ENCODE measurements around the gene ABHD14A.

The ABHD14A gene

DNA sequence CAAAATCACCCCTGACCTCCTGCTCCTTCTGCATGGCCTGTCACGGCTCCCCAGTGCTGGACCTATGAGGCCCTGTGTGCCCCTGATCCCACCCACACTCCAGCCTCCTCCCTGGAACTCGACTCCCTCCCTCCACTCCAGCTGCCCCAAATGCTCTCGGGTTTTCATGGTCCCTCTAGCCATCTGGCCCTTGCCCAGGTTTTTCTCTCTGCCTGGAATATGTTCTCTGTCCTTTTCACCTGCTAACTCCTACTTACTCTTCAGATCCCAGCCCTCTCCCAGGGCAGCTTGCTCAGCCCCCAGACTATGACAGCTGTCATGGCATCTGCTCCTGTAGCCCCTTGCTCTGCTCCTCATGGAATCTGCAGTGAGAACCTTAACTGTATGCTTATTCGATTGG is 51.2 kb downstream of the ABHD14A start:
- no peaks in the 10 kb centered on the region for H3K9me3 ChIP-seq (ENCODE audit: insufficient read depth, low read length, severe bottlenecking)
- H3K4me2 ChIP-seq (ENCODE audit: insufficient read depth, low read length), result no peak overlapping the region
- H3K36me3 ChIP-seq (ENCODE audit: insufficient read depth, low read length), result no peaks in the 10 kb centered on the region
- DNase-seq, result no peak
- H3K79me2 ChIP-seq (ENCODE audit: insufficient read depth, low read length), result no peaks in the 10 kb centered on the region
- H3K4me3 ChIP-seq (ENCODE audit: low read depth in 1 of 2, low read length in 2 of 2), result no peak overlapping the region
- no peak for ATAC-seq (ENCODE audit: insufficient read depth, low read depth)
- H3K4me1 ChIP-seq (ENCODE audit: insufficient read depth, low read length), result no peaks in the 10 kb centered on the region
- no peak for TF ChIP-seq CTCF (IDR thresholded peaks at IDR 0.05; ENCODE audit: borderline replicate concordance, extremely low read depth, low read length, poor library complexity, severe bottlenecking)
- no peak for TF ChIP-seq EZH2 (IDR thresholded peaks at IDR 0.05; ENCODE audit: borderline replicate concordance, low read depth, low read length, severe bottlenecking)
- H3K27me3 ChIP-seq (ENCODE audit: insufficient read depth, low read length, poor library complexity), result no peaks in the 10 kb centered on the region
- no peaks in the 10 kb centered on the region for H4K20me1 ChIP-seq (ENCODE audit: insufficient read depth, low read length)
- no peak overlapping the region for H3K27ac ChIP-seq (ENCODE audit: low read length)
- H3K9ac ChIP-seq (ENCODE audit: low read depth, low read length), result no peak overlapping the region
- no peak overlapping the region for H2AFZ ChIP-seq (ENCODE audit: low read depth, low read length)

GRCh38 chr3:52028572-52028971 is 53.7 kb downstream of the ABHD14A start:
- no peak overlapping the region for H3K4me3 ChIP-seq (ENCODE audit: low read depth in 1 of 2, low read length in 2 of 2)
- no peak overlapping the region for H3K27ac ChIP-seq (ENCODE audit: low read length)
- no peaks in the 10 kb centered on the region for H3K4me1 ChIP-seq (ENCODE audit: insufficient read depth, low read length)
- DNase-seq, result no peak
- no peak for TF ChIP-seq CTCF (IDR thresholded peaks at IDR 0.05; ENCODE audit: borderline replicate concordance, extremely low read depth, low read length, poor library complexity, severe bottlenecking)
- no peak for TF ChIP-seq EZH2 (IDR thresholded peaks at IDR 0.05; ENCODE audit: borderline replicate concordance, low read depth, low read length, severe bottlenecking)
- ATAC-seq (ENCODE audit: insufficient read depth, low read depth), result no peak
- H3K79me2 ChIP-seq (ENCODE audit: insufficient read depth, low read length), result no peaks in the 10 kb centered on the region
- no peak overlapping the region for H3K4me2 ChIP-seq (ENCODE audit: insufficient read depth, low read length)
- H3K9me3 ChIP-seq (ENCODE audit: insufficient read depth, low read length, severe bottlenecking), result no peaks in the 10 kb centered on the region
- H3K9ac ChIP-seq (ENCODE audit: low read depth, low read length), result no peak overlapping the region
- H4K20me1 ChIP-seq (ENCODE audit: insufficient read depth, low read length), result no peaks in the 10 kb centered on the region
- H3K27me3 ChIP-seq (ENCODE audit: insufficient read depth, low read length, poor library complexity), result no peaks in the 10 kb centered on the region
- no peaks in the 10 kb centered on the region for H3K36me3 ChIP-seq (ENCODE audit: insufficient read depth, low read length)
- no peak overlapping the region for H2AFZ ChIP-seq (ENCODE audit: low read depth, low read length)

DNA sequence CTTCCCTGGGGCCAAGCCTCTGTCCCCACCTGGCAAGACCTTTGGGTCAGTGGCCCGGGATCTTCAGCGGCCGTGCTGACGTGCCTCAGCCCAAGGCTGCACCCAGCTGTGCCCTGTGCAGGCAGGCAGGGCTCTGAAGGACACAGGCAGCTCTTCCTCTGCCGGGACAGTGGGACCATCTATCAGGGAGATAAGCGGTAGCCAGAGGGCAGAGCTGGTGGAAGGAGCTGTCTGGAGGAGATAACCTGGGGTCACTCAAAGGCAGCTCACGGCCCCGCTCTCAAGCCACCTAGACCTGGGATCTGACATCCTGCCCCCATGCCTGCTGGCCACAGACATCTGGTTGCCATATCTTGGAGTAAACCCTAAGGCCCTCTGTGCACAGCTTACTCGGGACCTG is 54.2 kb downstream of the ABHD14A start:
- no peak overlapping the region for H3K4me3 ChIP-seq (ENCODE audit: low read depth in 1 of 2, low read length in 2 of 2)
- H3K9me3 ChIP-seq (ENCODE audit: insufficient read depth, low read length, severe bottlenecking), result no peaks in the 10 kb centered on the region
- no peak for ATAC-seq (ENCODE audit: insufficient read depth, low read depth)
- H3K79me2 ChIP-seq (ENCODE audit: insufficient read depth, low read length), result no peaks in the 10 kb centered on the region
- no peaks in the 10 kb centered on the region for H3K4me1 ChIP-seq (ENCODE audit: insufficient read depth, low read length)
- no peak for TF ChIP-seq EZH2 (IDR thresholded peaks at IDR 0.05; ENCODE audit: borderline replicate concordance, low read depth, low read length, severe bottlenecking)
- H3K27ac ChIP-seq (ENCODE audit: low read length), result no peak overlapping the region
- DNase-seq, result no peak
- H3K9ac ChIP-seq (ENCODE audit: low read depth, low read length), result no peak overlapping the region
- H2AFZ ChIP-seq (ENCODE audit: low read depth, low read length), result no peak overlapping the region
- no peaks in the 10 kb centered on the region for H3K36me3 ChIP-seq (ENCODE audit: insufficient read depth, low read length)
- H4K20me1 ChIP-seq (ENCODE audit: insufficient read depth, low read length), result no peaks in the 10 kb centered on the region
- no peak overlapping the region for H3K4me2 ChIP-seq (ENCODE audit: insufficient read depth, low read length)
- no peaks in the 10 kb centered on the region for H3K27me3 ChIP-seq (ENCODE audit: insufficient read depth, low read length, poor library complexity)

DNA sequence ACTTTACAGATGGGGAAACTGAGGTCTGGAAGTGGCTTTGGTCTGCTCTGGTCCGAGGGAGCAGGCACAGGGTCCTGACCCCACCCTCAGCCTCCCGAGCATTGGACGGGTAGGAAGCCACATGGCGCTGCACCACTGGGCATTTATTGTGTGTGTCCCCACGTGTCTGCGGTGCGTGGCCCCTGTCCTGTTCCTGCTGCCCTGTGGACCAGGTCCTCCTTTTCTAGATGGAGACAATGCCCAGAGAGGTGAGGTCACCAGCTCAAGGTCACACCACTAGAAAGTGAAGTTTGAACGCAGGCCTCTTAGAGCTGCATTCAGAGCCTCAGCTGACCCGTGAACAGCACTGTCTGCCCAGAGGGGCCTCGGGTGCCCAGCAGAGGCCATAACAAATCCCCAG is 54.7 kb downstream of the ABHD14A start:
- no peaks in the 10 kb centered on the region for H4K20me1 ChIP-seq (ENCODE audit: insufficient read depth, low read length)
- no peaks in the 10 kb centered on the region for H3K4me1 ChIP-seq (ENCODE audit: insufficient read depth, low read length)
- H3K4me2 ChIP-seq (ENCODE audit: insufficient read depth, low read length), result no peak overlapping the region
- DNase-seq (no peak), ATAC-seq (ENCODE audit: insufficient read depth, low read depth) (no peak)
- no peaks in the 10 kb centered on the region for H3K79me2 ChIP-seq (ENCODE audit: insufficient read depth, low read length)
- no peak overlapping the region for H3K27ac ChIP-seq (ENCODE audit: low read length)
- no peak overlapping the region for H2AFZ ChIP-seq (ENCODE audit: low read depth, low read length)
- no peaks in the 10 kb centered on the region for H3K9me3 ChIP-seq (ENCODE audit: insufficient read depth, low read length, severe bottlenecking)
- no peak overlapping the region for H3K9ac ChIP-seq (ENCODE audit: low read depth, low read length)
- H3K36me3 ChIP-seq (ENCODE audit: insufficient read depth, low read length), result no peaks in the 10 kb centered on the region
- H3K27me3 ChIP-seq (ENCODE audit: insufficient read depth, low read length, poor library complexity), result no peaks in the 10 kb centered on the region
- TF ChIP-seq EZH2 (IDR thresholded peaks at IDR 0.05; ENCODE audit: borderline replicate concordance, low read depth, low read length, severe bottlenecking), result no peak
- TF ChIP-seq CTCF (IDR thresholded peaks at IDR 0.05; ENCODE audit: borderline replicate concordance, extremely low read depth, low read length, poor library complexity, severe bottlenecking), result no peak
- H3K4me3 ChIP-seq (ENCODE audit: low read depth in 1 of 2, low read length in 2 of 2), result no peak overlapping the region

Measured in DND-41 (cell line).